Astrocyte (in vitro differentiated cells and primary cell): ENCODE measurements around the gene CCSER1.

Experiments used
- EZH2 ChIP-seq: IDR thresholded peaks from 2 replicates; pipeline ENCODE4 v1.6.1; 2012; ENCODE audit warnings: mild to moderate bottlenecking, low read length, inconsistent platforms; ENCODE audit not compliant: insufficient read depth
- TF ChIP-seq, protein P1 (sequence below): IDR thresholded peaks from 2 replicates; pipeline ENCODE4 v1.5.1; 2011; ENCODE audit warnings: low read depth, mild to moderate bottlenecking, inconsistent platforms, low read length, moderate library complexity; ENCODE audit not compliant: insufficient read depth

DNA sequence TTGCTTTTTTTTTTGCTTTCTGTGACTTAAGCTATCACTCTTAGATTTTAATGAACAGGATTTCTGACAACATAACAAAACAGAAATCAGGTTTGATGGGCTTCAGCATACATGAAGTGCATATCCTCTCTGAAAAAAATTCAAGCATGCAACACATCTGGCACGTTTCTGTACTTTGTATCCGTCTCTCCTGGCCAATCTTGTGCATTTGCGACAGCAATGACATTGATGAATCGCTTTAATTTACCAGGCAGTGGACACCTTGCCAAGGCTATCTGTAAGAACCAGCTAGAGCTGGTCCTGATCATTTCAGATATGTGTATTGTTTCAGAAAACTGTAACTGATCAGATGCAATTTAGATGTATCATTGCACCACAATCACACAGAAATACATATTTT is 93.3 kb downstream of the CCSER1 start:
- TF ChIP-seq, protein P1, sequence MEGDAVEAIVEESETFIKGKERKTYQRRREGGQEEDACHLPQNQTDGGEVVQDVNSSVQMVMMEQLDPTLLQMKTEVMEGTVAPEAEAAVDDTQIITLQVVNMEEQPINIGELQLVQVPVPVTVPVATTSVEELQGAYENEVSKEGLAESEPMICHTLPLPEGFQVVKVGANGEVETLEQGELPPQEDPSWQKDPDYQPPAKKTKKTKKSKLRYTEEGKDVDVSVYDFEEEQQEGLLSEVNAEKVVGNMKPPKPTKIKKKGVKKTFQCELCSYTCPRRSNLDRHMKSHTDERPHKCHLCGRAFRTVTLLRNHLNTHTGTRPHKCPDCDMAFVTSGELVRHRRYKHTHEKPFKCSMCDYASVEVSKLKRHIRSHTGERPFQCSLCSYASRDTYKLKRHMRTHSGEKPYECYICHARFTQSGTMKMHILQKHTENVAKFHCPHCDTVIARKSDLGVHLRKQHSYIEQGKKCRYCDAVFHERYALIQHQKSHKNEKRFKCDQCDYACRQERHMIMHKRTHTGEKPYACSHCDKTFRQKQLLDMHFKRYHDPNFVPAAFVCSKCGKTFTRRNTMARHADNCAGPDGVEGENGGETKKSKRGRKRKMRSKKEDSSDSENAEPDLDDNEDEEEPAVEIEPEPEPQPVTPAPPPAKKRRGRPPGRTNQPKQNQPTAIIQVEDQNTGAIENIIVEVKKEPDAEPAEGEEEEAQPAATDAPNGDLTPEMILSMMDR: no peak
- TF ChIP-seq EZH2: no peak
